Loucy (cell line): ENCODE measurements around the gene ZNF423.

Experiments used
- H2AFZ ChIP-seq: fragments of 200-600 bp; sonication (generic); 2 replicates; pipeline ENCODE4 v1.6.0; 2016; ENCODE audit warnings: antibody characterized with exemption, mild to moderate bottlenecking, low read length, moderate library complexity
- H3F3A ChIP-seq: fragments of 200-600 bp; 2 replicates; pipeline ENCODE4 v1.6.0; 2016; ENCODE audit warnings: antibody characterized with exemption, low read depth, mild to moderate bottlenecking
- H3K27me3 ChIP-seq: fragments of 200-600 bp; sonication (generic); 2 replicates; pipeline ENCODE4 v1.6.1; 2014; ENCODE audit warnings: low read length, mild to moderate bottlenecking; ENCODE audit not compliant: insufficient read depth, poor library complexity, severe bottlenecking
- H3K36me3 ChIP-seq: fragments of 200-600 bp; sonication (generic); 2 replicates; pipeline ENCODE4 v1.6.1; 2016; ENCODE audit warnings: low read length; ENCODE audit not compliant: insufficient read depth
- H3K4me1 ChIP-seq: fragments of 200-600 bp; sonication (generic); 2 replicates; pipeline ENCODE4 v1.5.1; 2014; ENCODE audit warnings: low read length, mild to moderate bottlenecking; ENCODE audit not compliant: insufficient read depth, poor library complexity, severe bottlenecking
- H3K4me2 ChIP-seq: fragments of 200-600 bp; sonication (generic); 2 replicates; pipeline ENCODE4 v1.6.0; 2014; ENCODE audit warnings: antibody characterized with exemption, low read length, low read depth, mild to moderate bottlenecking; ENCODE audit not compliant: poor library complexity, severe bottlenecking
- H3K4me3 ChIP-seq: fragments of 200-600 bp; sonication (generic); 2 replicates; pipeline ENCODE4 v1.5.1; 2014; ENCODE audit warnings: low read length, mild to moderate bottlenecking, mixed read lengths; ENCODE audit not compliant: poor library complexity, severe bottlenecking
- H3K79me2 ChIP-seq: fragments of 200-600 bp; sonication (generic); 2 replicates; pipeline ENCODE4 v1.6.1; 2014; ENCODE audit warnings: low read length; ENCODE audit not compliant: insufficient read depth
- H3K9ac ChIP-seq: fragments of 200-600 bp; sonication (generic); 2 replicates; pipeline ENCODE4 v1.6.0; 2014; ENCODE audit warnings: mild to moderate bottlenecking, low read depth, low read length, moderate library complexity; ENCODE audit not compliant: poor library complexity, severe bottlenecking
- H3K9me2 ChIP-seq: fragments of 200-600 bp; sonication (generic); replicated peaks from 2 replicates; pipeline ENCODE4 v1.6.1; 2016; ENCODE audit warnings: low read depth, low read length, mixed read lengths
- H3K9me3 ChIP-seq: fragments of 200-600 bp; sonication (generic); 2 replicates; pipeline ENCODE4 v1.6.1; 2014; ENCODE audit warnings: mild to moderate bottlenecking, antibody characterized with exemption, low read length, low read depth; ENCODE audit not compliant: insufficient read depth
- H4K20me1 ChIP-seq: fragments of 200-600 bp; sonication (generic); 2 replicates; pipeline ENCODE4 v1.6.0; 2014; ENCODE audit warnings: antibody characterized with exemption, low read length, mild to moderate bottlenecking; ENCODE audit not compliant: insufficient read depth, poor library complexity, severe bottlenecking
- CTCF ChIP-seq: fragments of 200-600 bp; sonication (generic); conservative IDR thresholded peaks from 2 replicates; pipeline ENCODE4 v1.5.1; 2014; ENCODE audit warnings: mild to moderate bottlenecking, antibody characterized with exemption, low read length
- EZH2phosphoT487 ChIP-seq: fragments of 200-600 bp; IDR thresholded peaks from 2 replicates; pipeline ENCODE4 v1.6.1; 2018; ENCODE audit warnings: antibody characterized with exemption, mild to moderate bottlenecking, moderate library complexity, borderline replicate concordance

ZNF423 gene

GRCh38 chr16:49849037-49849753, 6.7 kb downstream of the ZNF423 start:
- H2AFZ ChIP-seq = no peak overlapping the region
- TF ChIP-seq CTCF (no peak), EZH2phosphoT487 (no peak)
- no peak overlapping the region for H3K9ac ChIP-seq
- no peaks in the 10 kb centered on the region for H4K20me1 ChIP-seq
- H3K9me2 ChIP-seq = no peaks in the 10 kb centered on the region
- no peaks in the 10 kb centered on the region for H3K9me3 ChIP-seq
- no peaks in the 10 kb centered on the region for H3K36me3 ChIP-seq
- no peak overlapping the region for H3K4me3 ChIP-seq
- H3F3A ChIP-seq = no peaks in the 10 kb centered on the region; the same call in 1 of the 2 replicates
- no peaks in the 10 kb centered on the region for H3K79me2 ChIP-seq
- no peak overlapping the region for H3K4me2 ChIP-seq
- no peaks in the 10 kb centered on the region for H3K4me1 ChIP-seq
- H3K27me3 ChIP-seq = no peaks in the 10 kb centered on the region

GRCh38 chr16:49848530-49848929, 7.4 kb downstream of the ZNF423 start:
- Histone ChIP-seq H3K4me2 (no peak overlapping the region), H3K36me3 (no peaks in the 10 kb centered on the region), H3K79me2 (no peaks in the 10 kb centered on the region), H3K4me3 (no peak overlapping the region), H3K27me3 (no peaks in the 10 kb centered on the region), H3K9me2 (no peaks in the 10 kb centered on the region), H3F3A (no peaks in the 10 kb centered on the region; the same call in 1 of the 2 replicates), H3K4me1 (no peaks in the 10 kb centered on the region), H3K9me3 (no peaks in the 10 kb centered on the region), H2AFZ (no peak overlapping the region), H3K9ac (no peak overlapping the region), H4K20me1 (no peaks in the 10 kb centered on the region)
- no peak for TF ChIP-seq CTCF
- no peak for TF ChIP-seq EZH2phosphoT487

GRCh38 chr16:49846800-49847199, 9.1 kb downstream of the ZNF423 start:
- Histone ChIP-seq H3K4me2 (no peak overlapping the region), H3K9me2 (no peaks in the 10 kb centered on the region), H3K9me3 (no peaks in the 10 kb centered on the region), H4K20me1 (no peaks in the 10 kb centered on the region), H3K4me1 (no peaks in the 10 kb centered on the region), H3K79me2 (no peaks in the 10 kb centered on the region), H3F3A (no peaks in the 10 kb centered on the region), H3K9ac (no peak overlapping the region), H3K36me3 (no peaks in the 10 kb centered on the region), H2AFZ (no peak overlapping the region), H3K27me3 (no peaks in the 10 kb centered on the region), H3K4me3 (no peak overlapping the region)
- TF ChIP-seq EZH2phosphoT487 (no peak), CTCF (no peak)
